Putamen (tissue), 1 donor: ENCODE results near the gene ZC2HC1C.

Experiments
- DNase-seq: peaks from one replicate; pipeline ENCODE4 v3.0.0-alpha.2; 2016; ENCODE audit warnings: low spot score

Gene ZC2HC1C

GRCh38 chr14:75069121-75069810, at the start of gene ZC2HC1C:
TSS of gene ZC2HC1C (plus strand) at chr14:75069641. CDS start at chr14:75070574, 933 bp downstream.
- DNase-seq, result peak; percentile 94

- no peak for DNase-seq
Measured at GRCh38 chr14:75022655-75023054, 46.8 kb upstream of the ZC2HC1C start.

GRCh38 chr14:75023108-75023507, 46.3 kb upstream of the ZC2HC1C start:
- DNase-seq, result no peak

GRCh38 chr14:75025082-75025481, 44.4 kb upstream of the ZC2HC1C start:
- DNase-seq, result no peak

GRCh38 chr14:75025876-75026275, 43.6 kb upstream of the ZC2HC1C start:
- DNase-seq, result peak; percentile 20

- DNase-seq, result no peak
Measured at GRCh38 chr14:75030147-75030546, 39.3 kb upstream of the ZC2HC1C start.

GRCh38 chr14:75032939-75033338, 36.5 kb upstream of the ZC2HC1C start:
- no peak for DNase-seq

- no peak for DNase-seq
Measured at GRCh38 chr14:75040507-75040906, 28.9 kb upstream of the ZC2HC1C start.

- no peak for DNase-seq
Measured at GRCh38 chr14:75040959-75041358, 28.5 kb upstream of the ZC2HC1C start.

- no peak for DNase-seq
Measured at GRCh38 chr14:75041613-75042012, 27.8 kb upstream of the ZC2HC1C start.

GRCh38 chr14:75042035-75042434, 27.4 kb upstream of the ZC2HC1C start:
- no peak for DNase-seq

- DNase-seq, result no peak
Measured at GRCh38 chr14:75044322-75044721, 25.1 kb upstream of the ZC2HC1C start.

- DNase-seq, result no peak
Measured at GRCh38 chr14:75044752-75045151, 24.7 kb upstream of the ZC2HC1C start.

GRCh38 chr14:75046275-75046674, 23.2 kb upstream of the ZC2HC1C start:
- no peak for DNase-seq

GRCh38 chr14:75046899-75047298, 22.5 kb upstream of the ZC2HC1C start:
- DNase-seq, result no peak

- no peak for DNase-seq
Measured at GRCh38 chr14:75047506-75047905, 21.9 kb upstream of the ZC2HC1C start.

GRCh38 chr14:75048101-75048500, 21.3 kb upstream of the ZC2HC1C start:
- DNase-seq, result peak; percentile 28

GRCh38 chr14:75049136-75049535, 20.3 kb upstream of the ZC2HC1C start:
- DNase-seq, result peak; percentile 76

GRCh38 chr14:75049731-75050201, 19.7 kb upstream of the ZC2HC1C start:
- DNase-seq, result no peak

GRCh38 chr14:75050852-75051555, 18.4 kb upstream of the ZC2HC1C start, which contains the start of gene MLH3:
TSS of gene MLH3 (minus strand) at chr14:75051467. CDS start at chr14:75049655, 1,812 bp downstream.
- DNase-seq, result peak; percentile 88

- no peak for DNase-seq
Measured at GRCh38 chr14:75051556-75051899, 17.9 kb upstream of the ZC2HC1C start.

- DNase-seq, result no peak
Measured at GRCh38 chr14:75053396-75054291, 15.8 kb upstream of the ZC2HC1C start.
